ENCODE measurements around the gene CYTH4.
A peak's percentile ranks its signal among the peaks of the same experiment; 100 is the strongest.

Gene CYTH4

GRCh38 chr22:37258753-37259401, 23.4 kb upstream of the CYTH4 start:
- no peak overlapping the region for H3K9ac ChIP-seq (ENCODE audit: low read length in 5 of 5)
- H3K4me3 ChIP-seq (ENCODE audit: low read depth in 1 of 5, low read length in 5 of 5), result no peak overlapping the region
- H3K27me3 ChIP-seq (ENCODE audit: control insufficient read depth in 5 of 5, insufficient read depth in 4 of 5, low read length in 5 of 5), result peaks cover 23 to 44% (median 37%) of the 10 kb centered on the region in 5 donors
- H3K36me3 ChIP-seq (ENCODE audit: control insufficient read depth in 5 of 5, insufficient read depth in 5 of 5, low read length in 5 of 5), result no peaks in the 10 kb centered on the region
- peaks cover 0 to 4% (median 0%) of the 10 kb centered on the region in 5 donors for H3K4me1 ChIP-seq (ENCODE audit: control insufficient read depth in 5 of 5, insufficient read depth in 5 of 5, low read length in 5 of 5)
- H3K9me3 ChIP-seq (ENCODE audit: control insufficient read depth in 5 of 5, low read length in 5 of 5), result peaks cover under 1 to 5% (median 4%) of the 10 kb centered on the region in 5 donors
- H3K27ac ChIP-seq (ENCODE audit: low read depth, low read length), result no peak overlapping the region

- no peak overlapping the region for H3K4me3 ChIP-seq (ENCODE audit: low read depth in 1 of 5, low read length in 5 of 5)
- H3K36me3 ChIP-seq (ENCODE audit: control insufficient read depth in 5 of 5, insufficient read depth in 5 of 5, low read length in 5 of 5), result no peaks in the 10 kb centered on the region
- H3K27ac ChIP-seq (ENCODE audit: low read depth, low read length), result no peak overlapping the region
- no peak overlapping the region for H3K9ac ChIP-seq (ENCODE audit: low read length in 5 of 5)
- peaks cover 0 to 4% (median 0%) of the 10 kb centered on the region in 5 donors for H3K4me1 ChIP-seq (ENCODE audit: control insufficient read depth in 5 of 5, insufficient read depth in 5 of 5, low read length in 5 of 5)
- H3K9me3 ChIP-seq (ENCODE audit: control insufficient read depth in 5 of 5, low read length in 5 of 5), result peaks cover 8 to 12% (median 11%) of the 10 kb centered on the region in 5 donors
- peaks cover 27 to 44% (median 37%) of the 10 kb centered on the region in 5 donors for H3K27me3 ChIP-seq (ENCODE audit: control insufficient read depth in 5 of 5, insufficient read depth in 4 of 5, low read length in 5 of 5)
Measured at GRCh38 chr22:37259540-37260029, 22.7 kb upstream of the CYTH4 start.

GRCh38 chr22:37260155-37260795, 22.0 kb upstream of the CYTH4 start:
- H3K27ac ChIP-seq (ENCODE audit: low read depth, low read length), result no peak overlapping the region
- no peaks in the 10 kb centered on the region for H3K36me3 ChIP-seq (ENCODE audit: control insufficient read depth in 5 of 5, insufficient read depth in 5 of 5, low read length in 5 of 5)
- H3K4me3 ChIP-seq (ENCODE audit: low read depth in 1 of 5, low read length in 5 of 5), result no peak overlapping the region
- peak overlapping the region in 1 of 5 donors; percentile 5 for H3K9ac ChIP-seq (ENCODE audit: low read length in 5 of 5)
- H3K27me3 ChIP-seq (ENCODE audit: control insufficient read depth in 5 of 5, insufficient read depth in 4 of 5, low read length in 5 of 5), result peaks cover 27 to 44% (median 37%) of the 10 kb centered on the region in 5 donors
- H3K9me3 ChIP-seq (ENCODE audit: control insufficient read depth in 5 of 5, low read length in 5 of 5), result peaks cover 8 to 17% (median 15%) of the 10 kb centered on the region in 5 donors
- peaks cover 0 to 4% (median 0%) of the 10 kb centered on the region in 5 donors for H3K4me1 ChIP-seq (ENCODE audit: control insufficient read depth in 5 of 5, insufficient read depth in 5 of 5, low read length in 5 of 5)

GRCh38 chr22:37260901-37261336, 21.4 kb upstream of the CYTH4 start:
- Histone ChIP-seq H3K4me1 (ENCODE audit: control insufficient read depth in 5 of 5, insufficient read depth in 5 of 5, low read length in 5 of 5) (peaks cover 0 to 4% (median 0%) of the 10 kb centered on the region in 5 donors), H3K4me3 (ENCODE audit: low read depth in 1 of 5, low read length in 5 of 5) (no peak overlapping the region), H3K27ac (ENCODE audit: low read depth, low read length) (no peak overlapping the region), H3K9me3 (ENCODE audit: control insufficient read depth in 5 of 5, low read length in 5 of 5) (peaks cover 8 to 17% (median 15%) of the 10 kb centered on the region in 5 donors), H3K9ac (ENCODE audit: low read length in 5 of 5) (peak overlapping the region in 1 of 5 donors; percentile 5), H3K36me3 (ENCODE audit: control insufficient read depth in 5 of 5, insufficient read depth in 5 of 5, low read length in 5 of 5) (no peaks in the 10 kb centered on the region), H3K27me3 (ENCODE audit: control insufficient read depth in 5 of 5, insufficient read depth in 4 of 5, low read length in 5 of 5) (peaks cover 27 to 42% (median 33%) of the 10 kb centered on the region in 5 donors)

- Histone ChIP-seq H3K4me3 (ENCODE audit: low read depth in 1 of 5, low read length in 5 of 5) (no peak overlapping the region), H3K9me3 (ENCODE audit: control insufficient read depth in 5 of 5, low read length in 5 of 5) (peaks cover 8 to 17% (median 15%) of the 10 kb centered on the region in 5 donors), H3K27ac (ENCODE audit: low read depth, low read length) (no peak overlapping the region), H3K27me3 (ENCODE audit: control insufficient read depth in 5 of 5, insufficient read depth in 4 of 5, low read length in 5 of 5) (peaks cover 16 to 31% (median 26%) of the 10 kb centered on the region in 5 donors), H3K9ac (ENCODE audit: low read length in 5 of 5) (no peak overlapping the region), H3K36me3 (ENCODE audit: control insufficient read depth in 5 of 5, insufficient read depth in 5 of 5, low read length in 5 of 5) (no peaks in the 10 kb centered on the region), H3K4me1 (ENCODE audit: control insufficient read depth in 5 of 5, insufficient read depth in 5 of 5, low read length in 5 of 5) (peaks cover 0 to 12% (median 7%) of the 10 kb centered on the region in 5 donors)
Measured at GRCh38 chr22:37262346-37262745, 20.0 kb upstream of the CYTH4 start.

- Histone ChIP-seq H3K4me3 (ENCODE audit: low read depth in 1 of 5, low read length in 5 of 5) (peak overlapping the region in 3 of 5 donors; percentile 6 to 19 (median 7)), H3K27me3 (ENCODE audit: control insufficient read depth in 5 of 5, insufficient read depth in 4 of 5, low read length in 5 of 5) (peaks cover 11 to 26% (median 21%) of the 10 kb centered on the region in 5 donors), H3K27ac (ENCODE audit: low read depth, low read length) (no peak overlapping the region), H3K9me3 (ENCODE audit: control insufficient read depth in 5 of 5, low read length in 5 of 5) (peaks cover 8 to 17% (median 15%) of the 10 kb centered on the region in 5 donors), H3K36me3 (ENCODE audit: control insufficient read depth in 5 of 5, insufficient read depth in 5 of 5, low read length in 5 of 5) (no peaks in the 10 kb centered on the region), H3K9ac (ENCODE audit: low read length in 5 of 5) (no peak overlapping the region), H3K4me1 (ENCODE audit: control insufficient read depth in 5 of 5, insufficient read depth in 5 of 5, low read length in 5 of 5) (peaks cover 0 to 17% (median 7%) of the 10 kb centered on the region in 5 donors)
Measured at GRCh38 chr22:37263966-37264887, 18.1 kb upstream of the CYTH4 start.

- peak overlapping the region in 3 of 5 donors; percentile 55 to 58 (median 58) for H3K4me3 ChIP-seq (ENCODE audit: low read depth in 1 of 5, low read length in 5 of 5)
- H3K27me3 ChIP-seq (ENCODE audit: control insufficient read depth in 5 of 5, insufficient read depth in 4 of 5, low read length in 5 of 5), result peaks cover 5 to 17% (median 14%) of the 10 kb centered on the region in 5 donors
- H3K9ac ChIP-seq (ENCODE audit: low read length in 5 of 5), result no peak overlapping the region
- H3K9me3 ChIP-seq (ENCODE audit: control insufficient read depth in 5 of 5, low read length in 5 of 5), result peaks cover 8 to 17% (median 15%) of the 10 kb centered on the region in 5 donors
- H3K4me1 ChIP-seq (ENCODE audit: control insufficient read depth in 5 of 5, insufficient read depth in 5 of 5, low read length in 5 of 5), result peaks cover 0 to 23% (median 7%) of the 10 kb centered on the region in 5 donors
- H3K36me3 ChIP-seq (ENCODE audit: control insufficient read depth in 5 of 5, insufficient read depth in 5 of 5, low read length in 5 of 5), result no peaks in the 10 kb centered on the region
- H3K27ac ChIP-seq (ENCODE audit: low read depth, low read length), result no peak overlapping the region
Measured at GRCh38 chr22:37266581-37267134, 15.7 kb upstream of the CYTH4 start.

GRCh38 chr22:37267135-37267587, 15.1 kb upstream of the CYTH4 start:
- Histone ChIP-seq H3K27ac (ENCODE audit: low read depth, low read length) (no peak overlapping the region), H3K4me3 (ENCODE audit: low read depth in 1 of 5, low read length in 5 of 5) (peak overlapping the region; percentile 32 to 58 (median 55)), H3K9ac (ENCODE audit: low read length in 5 of 5) (no peak overlapping the region), H3K27me3 (ENCODE audit: control insufficient read depth in 5 of 5, insufficient read depth in 4 of 5, low read length in 5 of 5) (peaks cover 5 to 17% (median 11%) of the 10 kb centered on the region in 5 donors), H3K9me3 (ENCODE audit: control insufficient read depth in 5 of 5, low read length in 5 of 5) (peaks cover 8 to 17% (median 15%) of the 10 kb centered on the region in 5 donors), H3K4me1 (ENCODE audit: control insufficient read depth in 5 of 5, insufficient read depth in 5 of 5, low read length in 5 of 5) (peaks cover 0 to 28% (median 7%) of the 10 kb centered on the region in 5 donors), H3K36me3 (ENCODE audit: control insufficient read depth in 5 of 5, insufficient read depth in 5 of 5, low read length in 5 of 5) (no peaks in the 10 kb centered on the region)
